Superior temporal gyrus (tissue), 1 donor: ENCODE data around the gene CBX4.

ENCODE experiments used
- DNase-seq: peaks from one replicate; pipeline ENCODE4 v3.0.0-alpha.2; 2016; ENCODE audit errors: extremely low spot score

The CBX4 gene

GRCh38 chr17:79800325-79801155 lies 38.7 kb downstream of the CBX4 start:
- no peak for DNase-seq

- no peak for DNase-seq
Observed at GRCh38 chr17:79799538-79800324, 39.5 kb downstream of the CBX4 start.

- no peak for DNase-seq
Observed at GRCh38 chr17:79799174-79799537, 40.1 kb downstream of the CBX4 start.

- DNase-seq = no peak
Observed at GRCh38 chr17:79798299-79799173, 40.7 kb downstream of the CBX4 start.

GRCh38 chr17:79797492-79798298 lies 41.5 kb downstream of the CBX4 start:
- DNase-seq = no peak

GRCh38 chr17:79796763-79797491 lies 42.3 kb downstream of the CBX4 start, which contains the start of gene CBX8:
Gene CBX8, minus strand, starts transcription at chr17:79797077. Its CDS starts 79 bp downstream, at chr17:79796998.
- DNase-seq = peak; percentile 99

- DNase-seq = peak; percentile 43
Observed at GRCh38 chr17:79796444-79796762, 42.8 kb downstream of the CBX4 start.

- DNase-seq = no peak
Observed at GRCh38 chr17:79795795-79796443, 43.3 kb downstream of the CBX4 start.

- no peak for DNase-seq
Observed at GRCh38 chr17:79794659-79795511, 44.4 kb downstream of the CBX4 start.

- DNase-seq = no peak
Observed at GRCh38 chr17:79793924-79794304, 45.3 kb downstream of the CBX4 start.

GRCh38 chr17:79792984-79793923 lies 46.0 kb downstream of the CBX4 start:
- no peak for DNase-seq

- no peak for DNase-seq
Observed at GRCh38 chr17:79792341-79792871, 46.8 kb downstream of the CBX4 start.

GRCh38 chr17:79791735-79792161 lies 47.5 kb downstream of the CBX4 start:
- no peak for DNase-seq

GRCh38 chr17:79790805-79791734 lies 48.2 kb downstream of the CBX4 start:
- DNase-seq = no peak

GRCh38 chr17:79789943-79790804 lies 49.1 kb downstream of the CBX4 start:
- DNase-seq = no peak
